NB4 (cell line): ENCODE results near the gene ZC3H12A.

Source experiments
- CTCF ChIP-seq: IDR thresholded peaks from one replicate; pipeline ENCODE4 v1.5.1; 2012; ENCODE audit warnings: low read depth, low read length
- POLR2A ChIP-seq: IDR thresholded peaks from 2 replicates; pipeline ENCODE4 v1.6.1; 2011; ENCODE audit warnings: mild to moderate bottlenecking; ENCODE audit not compliant: insufficient read length; ENCODE audit errors: extremely low read depth
- TF ChIP-seq, protein P1 (sequence below): IDR thresholded peaks from 2 replicates; pipeline ENCODE4 v1.6.1; 2011; ENCODE audit warnings: low read depth, low read length

DNA sequence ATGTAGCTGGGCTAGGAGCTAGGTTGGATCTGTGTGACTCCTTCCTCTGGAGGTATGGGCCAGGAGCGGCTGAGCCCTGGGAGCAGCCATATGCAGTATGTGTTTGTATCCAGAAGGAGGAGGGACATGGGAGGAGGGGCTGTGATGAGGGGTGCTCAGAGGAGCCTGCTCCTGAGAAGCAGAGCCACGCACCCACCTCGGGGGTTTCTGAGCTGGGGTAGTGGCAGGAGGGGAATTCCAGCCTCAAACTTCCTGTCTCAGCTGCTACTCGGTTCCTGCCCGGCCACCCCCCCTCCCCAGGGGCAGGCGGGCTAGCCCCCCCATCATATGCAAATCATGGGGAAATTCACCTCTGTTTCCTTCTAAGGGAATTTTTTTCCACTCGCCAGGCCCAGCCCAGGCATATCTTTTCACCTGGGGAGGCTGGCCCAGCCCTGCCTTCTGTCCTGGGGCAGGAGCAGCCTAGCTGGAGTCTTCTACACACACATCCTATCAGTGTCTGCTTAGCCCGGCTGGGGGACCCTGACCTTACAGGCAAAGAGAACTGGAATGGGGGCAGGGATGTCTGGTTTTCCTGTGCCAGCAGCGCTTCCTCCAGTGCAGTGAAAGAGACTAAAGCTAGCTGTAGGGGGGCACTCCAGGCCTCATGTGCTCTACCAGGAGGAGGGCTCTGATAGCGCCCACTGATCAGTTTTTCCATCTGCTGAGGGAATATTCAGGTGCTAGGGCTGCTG is 3.0 kb downstream of the ZC3H12A start:
- TF ChIP-seq CTCF (no peak), POLR2A (no peak)
- TF ChIP-seq, protein P1, sequence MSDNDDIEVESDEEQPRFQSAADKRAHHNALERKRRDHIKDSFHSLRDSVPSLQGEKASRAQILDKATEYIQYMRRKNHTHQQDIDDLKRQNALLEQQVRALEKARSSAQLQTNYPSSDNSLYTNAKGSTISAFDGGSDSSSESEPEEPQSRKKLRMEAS: no peak
